PC-3 (cell line): ENCODE results near the gene DUS1L.

ENCODE experiments used
- EZH2 ChIP-seq: fragments of 300-600 bp; sonication (generic); IDR thresholded peaks from one replicate; pipeline ENCODE4 v1.6.1; 2017; ENCODE audit warnings: antibody characterized with exemption, mild to moderate bottlenecking, low read length; ENCODE audit not compliant: unreplicated experiment
- EZH2phosphoT487 ChIP-seq: fragments of 300-600 bp; sonication (generic); IDR thresholded peaks from 2 replicates; pipeline ENCODE4 v1.6.1; 2018; ENCODE audit warnings: mild to moderate bottlenecking, antibody characterized with exemption, low read length, borderline replicate concordance
- TF ChIP-seq, protein P1 (sequence below): fragments of 300-600 bp; sonication (generic); conservative IDR thresholded peaks from 2 replicates; pipeline ENCODE4 v1.5.1; 2017; ENCODE audit warnings: antibody characterized with exemption, low read depth, mild to moderate bottlenecking, low read length

DNA sequence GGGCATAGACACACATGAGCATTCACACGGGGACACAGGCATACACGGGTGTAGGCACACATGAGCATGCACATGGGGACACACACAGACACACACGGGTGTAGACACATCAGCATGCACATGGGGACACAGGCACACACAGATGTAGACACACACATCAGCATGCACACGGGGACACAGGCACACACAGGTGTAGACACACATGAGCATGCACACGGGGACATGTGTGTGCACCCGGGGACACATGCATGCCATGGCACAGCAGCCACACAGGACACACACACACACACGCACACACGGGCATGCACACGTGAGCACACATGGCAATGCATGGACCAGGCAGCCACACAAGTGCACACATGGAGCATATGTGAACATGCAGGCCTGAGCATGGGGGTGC, 23.0 kb downstream of the DUS1L start:
- no peak for TF ChIP-seq EZH2
- TF ChIP-seq, protein P1, sequence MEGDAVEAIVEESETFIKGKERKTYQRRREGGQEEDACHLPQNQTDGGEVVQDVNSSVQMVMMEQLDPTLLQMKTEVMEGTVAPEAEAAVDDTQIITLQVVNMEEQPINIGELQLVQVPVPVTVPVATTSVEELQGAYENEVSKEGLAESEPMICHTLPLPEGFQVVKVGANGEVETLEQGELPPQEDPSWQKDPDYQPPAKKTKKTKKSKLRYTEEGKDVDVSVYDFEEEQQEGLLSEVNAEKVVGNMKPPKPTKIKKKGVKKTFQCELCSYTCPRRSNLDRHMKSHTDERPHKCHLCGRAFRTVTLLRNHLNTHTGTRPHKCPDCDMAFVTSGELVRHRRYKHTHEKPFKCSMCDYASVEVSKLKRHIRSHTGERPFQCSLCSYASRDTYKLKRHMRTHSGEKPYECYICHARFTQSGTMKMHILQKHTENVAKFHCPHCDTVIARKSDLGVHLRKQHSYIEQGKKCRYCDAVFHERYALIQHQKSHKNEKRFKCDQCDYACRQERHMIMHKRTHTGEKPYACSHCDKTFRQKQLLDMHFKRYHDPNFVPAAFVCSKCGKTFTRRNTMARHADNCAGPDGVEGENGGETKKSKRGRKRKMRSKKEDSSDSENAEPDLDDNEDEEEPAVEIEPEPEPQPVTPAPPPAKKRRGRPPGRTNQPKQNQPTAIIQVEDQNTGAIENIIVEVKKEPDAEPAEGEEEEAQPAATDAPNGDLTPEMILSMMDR, result no peak
- no peak for TF ChIP-seq EZH2phosphoT487
